Stimulated activated CD8-positive, alpha-beta memory T cell treated with anti-CD3 and anti-CD28 coated beads, Interleukin-15, amount 100 ng/mL, for 1 hour (primary cell): ENCODE measurements around the gene ULK3.

Experiments
- DNase-seq: peaks from one replicate; pipeline ENCODE4 v3.0.0-alpha.2; 2020; ENCODE audit warnings: low read depth

Gene ULK3

GRCh38 chr15:74840851-74841775 is 1.8 kb downstream of the ULK3 start:
- no peak for DNase-seq

- no peak for DNase-seq
These were observed 3.2 kb downstream of the ULK3 start for GRCh38 chr15:74839526-74840395.

- DNase-seq, result no peak
These were observed 4.0 kb downstream of the ULK3 start for GRCh38 chr15:74838746-74839525.

- no peak for DNase-seq
These were observed 4.8 kb downstream of the ULK3 start for GRCh38 chr15:74838137-74838516.

GRCh38 chr15:74837482-74838136 is 5.3 kb downstream of the ULK3 start:
- DNase-seq, result no peak

GRCh38 chr15:74836846-74837245 is 6.1 kb downstream of the ULK3 start:
- no peak for DNase-seq

- peak; percentile 15 for DNase-seq
These were observed 7.6 kb downstream of the ULK3 start for GRCh38 chr15:74835312-74835823.

- no peak for DNase-seq
These were observed 9.4 kb downstream of the ULK3 start for GRCh38 chr15:74833376-74834107.

- DNase-seq, result no peak
These were observed 10.1 kb downstream of the ULK3 start for GRCh38 chr15:74832826-74833225.

GRCh38 chr15:74831813-74832495 is 11.0 kb downstream of the ULK3 start:
- DNase-seq, result no peak

GRCh38 chr15:74830868-74831267 is 12.1 kb downstream of the ULK3 start:
- no peak for DNase-seq

GRCh38 chr15:74829991-74830390 is 13.0 kb downstream of the ULK3 start:
- no peak for DNase-seq

GRCh38 chr15:74829486-74829885 is 13.5 kb downstream of the ULK3 start:
- no peak for DNase-seq

- DNase-seq, result no peak
These were observed 14.1 kb downstream of the ULK3 start for GRCh38 chr15:74828835-74829234.

- no peak for DNase-seq
These were observed 15.3 kb downstream of the ULK3 start for GRCh38 chr15:74827614-74828013.

- no peak for DNase-seq
These were observed 16.0 kb downstream of the ULK3 start for GRCh38 chr15:74826921-74827320.

GRCh38 chr15:74826364-74826819 is 16.6 kb downstream of the ULK3 start, which contains the start of gene CPLX3:
TSS of gene CPLX3 (plus strand) at chr15:74826627. CDS start at chr15:74826704, 77 bp downstream.
- DNase-seq, result no peak

- no peak for DNase-seq
These were observed 17.1 kb downstream of the ULK3 start for GRCh38 chr15:74825866-74826265.

- DNase-seq, result no peak
These were observed 18.0 kb downstream of the ULK3 start for GRCh38 chr15:74824976-74825375.

- no peak for DNase-seq
These were observed 19.6 kb downstream of the ULK3 start for GRCh38 chr15:74823324-74823723.
